MM.1S (cell line): Measurements from ENCODE around the gene VAV2.

Experiments used
- DNase-seq: peaks from one replicate; pipeline ENCODE4 v3.0.0-alpha.2; 2015
- H2AFZ ChIP-seq: fragments of 300-600 bp; sonication (generic); 2 replicates; pipeline ENCODE4 v1.6.0; 2016; ENCODE audit warnings: antibody characterized with exemption, low read length
- H3F3A ChIP-seq: fragments of 300-600 bp; sonication (generic); 2 replicates; pipeline ENCODE4 v1.6.1; 2016; ENCODE audit warnings: mild to moderate bottlenecking, antibody characterized with exemption, low read length, moderate library complexity, mixed read lengths; ENCODE audit not compliant: insufficient read depth
- H3K27ac ChIP-seq: fragments of 300-600 bp; sonication (generic); 2 replicates; pipeline ENCODE4 v1.5.1; 2016; ENCODE audit warnings: mild to moderate bottlenecking, low read length
- H3K27me3 ChIP-seq: fragments of 300-600 bp; sonication (generic); replicated peaks from 2 replicates; pipeline ENCODE4 v1.6.0; 2016; ENCODE audit warnings: low read length; ENCODE audit not compliant: insufficient read depth
- H3K36me3 ChIP-seq: fragments of 300-600 bp; sonication (generic); replicated peaks from 2 replicates; pipeline ENCODE4 v1.6.1; 2016; ENCODE audit warnings: mild to moderate bottlenecking, low read length, mixed read lengths; ENCODE audit not compliant: insufficient read depth
- H3K4me1 ChIP-seq: fragments of 300-600 bp; sonication (generic); 2 replicates; pipeline ENCODE4 v1.6.1; 2016; ENCODE audit warnings: low read length, mixed read lengths
- H3K4me2 ChIP-seq: fragments of 300-600 bp; sonication (generic); 2 replicates; pipeline ENCODE4 v1.6.0; 2016; ENCODE audit warnings: low read depth, low read length
- H3K4me3 ChIP-seq: fragments of 300-600 bp; sonication (generic); 2 replicates; pipeline ENCODE4 v1.5.1; 2016; ENCODE audit warnings: low read length, mixed read lengths
- H3K79me2 ChIP-seq: fragments of 300-600 bp; sonication (generic); 2 replicates; pipeline ENCODE4 v1.6.1; 2016; ENCODE audit warnings: mixed run types, low read length, mixed read lengths
- H3K9ac ChIP-seq: fragments of 300-600 bp; sonication (generic); 2 replicates; pipeline ENCODE4 v1.6.1; 2016; ENCODE audit warnings: low read length, mixed read lengths
- H3K9me2 ChIP-seq: fragments of 300-600 bp; sonication (generic); replicated peaks from 2 replicates; pipeline ENCODE4 v1.6.1; 2016; ENCODE audit warnings: mild to moderate bottlenecking, low read length, mixed read lengths; ENCODE audit not compliant: insufficient read depth
- H3K9me3 ChIP-seq: fragments of 300-600 bp; sonication (generic); replicated peaks from 2 replicates; pipeline ENCODE4 v1.6.1; 2016; ENCODE audit warnings: mild to moderate bottlenecking, low read length, mixed read lengths; ENCODE audit not compliant: insufficient read depth
- H4K20me1 ChIP-seq: fragments of 300-600 bp; sonication (generic); 2 replicates; pipeline ENCODE4 v1.6.1; 2016; ENCODE audit warnings: mild to moderate bottlenecking, low read length, moderate library complexity, mixed read lengths; ENCODE audit not compliant: insufficient read depth
- CTCF ChIP-seq: fragments of 300-600 bp; sonication (generic); IDR thresholded peaks from 2 replicates; pipeline ENCODE4 v1.5.1; 2016; ENCODE audit warnings: antibody characterized with exemption, low read length, mixed read lengths
- EZH2 ChIP-seq: fragments of 300-600 bp; sonication (generic); optimal IDR thresholded peaks from 2 replicates; pipeline ENCODE3; 2017; ENCODE audit warnings: low read depth, mild to moderate bottlenecking, antibody characterized with exemption, low read length, mixed read lengths
- EZH2phosphoT487 ChIP-seq: fragments of 300-600 bp; sonication (generic); IDR thresholded peaks from 2 replicates; pipeline ENCODE4 v1.6.1; 2018; ENCODE audit warnings: antibody characterized with exemption, low read length

The VAV2 gene

GRCh38 chr9:133880851-133881661 lies 111.1 kb downstream of the VAV2 start:
- no peak overlapping the region for H3K4me3 ChIP-seq
- H3K9me2 ChIP-seq: no peaks in the 10 kb centered on the region
- no peak for TF ChIP-seq EZH2
- no peak for TF ChIP-seq EZH2phosphoT487
- TF ChIP-seq CTCF: no peak
- no peak overlapping the region for H3K9ac ChIP-seq
- no peaks in the 10 kb centered on the region for H3K9me3 ChIP-seq
- no peaks in the 10 kb centered on the region for H3K4me1 ChIP-seq
- H3K4me2 ChIP-seq: no peak overlapping the region
- H3K79me2 ChIP-seq: no peaks in the 10 kb centered on the region
- no peak for DNase-seq
- no peaks in the 10 kb centered on the region for H3F3A ChIP-seq
- H2AFZ ChIP-seq: no peak overlapping the region
- H3K27me3 ChIP-seq: peaks cover 80% of the 10 kb centered on the region
- H3K36me3 ChIP-seq: no peaks in the 10 kb centered on the region
- H3K27ac ChIP-seq: no peak overlapping the region
- H4K20me1 ChIP-seq: no peaks in the 10 kb centered on the region

GRCh38 chr9:133880136-133880535 lies 112.0 kb downstream of the VAV2 start:
- no peak overlapping the region for H3K4me2 ChIP-seq
- no peak overlapping the region for H3K4me3 ChIP-seq
- H3F3A ChIP-seq: no peaks in the 10 kb centered on the region
- no peaks in the 10 kb centered on the region for H3K9me3 ChIP-seq
- TF ChIP-seq EZH2phosphoT487 (no peak), CTCF (no peak), EZH2 (no peak)
- H2AFZ ChIP-seq: no peak overlapping the region
- no peaks in the 10 kb centered on the region for H3K9me2 ChIP-seq
- H3K36me3 ChIP-seq: no peaks in the 10 kb centered on the region
- H3K9ac ChIP-seq: no peak overlapping the region
- H3K79me2 ChIP-seq: no peaks in the 10 kb centered on the region
- peaks cover 75% of the 10 kb centered on the region for H3K27me3 ChIP-seq
- no peaks in the 10 kb centered on the region for H4K20me1 ChIP-seq
- H3K27ac ChIP-seq: no peak overlapping the region
- DNase-seq: no peak
- no peaks in the 10 kb centered on the region for H3K4me1 ChIP-seq

- TF ChIP-seq EZH2phosphoT487: no peak
- no peak for TF ChIP-seq CTCF
- TF ChIP-seq EZH2: no peak
- Histone ChIP-seq H3K4me3 (no peak overlapping the region), H3K9me3 (no peaks in the 10 kb centered on the region), H3K4me1 (no peaks in the 10 kb centered on the region), H3K27ac (no peak overlapping the region), H3K36me3 (no peaks in the 10 kb centered on the region), H3K27me3 (peaks cover 73% of the 10 kb centered on the region), H4K20me1 (no peaks in the 10 kb centered on the region), H3K9me2 (no peaks in the 10 kb centered on the region), H3K9ac (no peak overlapping the region), H3K79me2 (no peaks in the 10 kb centered on the region), H3K4me2 (no peak overlapping the region), H3F3A (no peaks in the 10 kb centered on the region), H2AFZ (no peak overlapping the region)
- no peak for DNase-seq
Observed at GRCh38 chr9:133879615-133880014, 112.5 kb downstream of the VAV2 start.
